ENCODE measurements around the gene EPPIN. TPM values are rescaled to one million over a fixed set of nuclear protein-coding genes. Genes with fewer than 3 reads are reported as not detected.

Gene EPPIN
- total RNA-seq, 1 donor, result not detected

DNA sequence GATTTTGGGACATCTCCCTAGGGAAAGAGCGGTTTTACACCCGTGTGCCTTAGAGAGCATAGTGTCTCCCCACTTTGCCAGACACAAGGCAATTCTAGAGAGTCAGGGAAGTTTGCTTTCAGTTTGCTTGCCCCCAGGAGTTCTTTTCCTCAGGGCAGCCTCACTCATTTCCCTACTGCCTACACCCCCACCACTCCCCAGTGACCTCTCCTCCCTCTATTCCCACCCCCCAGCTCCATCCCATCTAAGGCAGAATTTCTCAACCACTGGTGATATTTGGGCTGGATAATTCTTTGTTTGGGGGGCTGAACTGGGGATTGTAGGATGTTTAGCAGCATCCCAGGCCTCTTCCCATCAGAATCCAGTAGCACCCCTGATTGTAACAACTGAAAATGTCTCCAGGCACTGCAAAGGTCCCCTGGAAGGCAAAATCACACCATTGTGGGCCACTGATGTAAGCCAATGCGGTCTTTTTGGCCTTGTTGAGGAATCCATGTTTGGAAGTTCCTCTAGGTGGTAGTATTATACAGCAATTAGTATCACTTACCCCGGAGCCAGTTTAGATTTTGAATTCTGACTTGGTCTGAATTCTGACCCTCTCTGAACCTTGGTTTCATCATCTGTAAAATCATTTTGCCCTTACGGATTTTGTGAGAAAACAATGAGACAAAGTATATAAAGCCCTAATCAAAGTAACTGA is 1.3 kb downstream of the EPPIN start:
- TF ChIP-seq, protein P1, sequence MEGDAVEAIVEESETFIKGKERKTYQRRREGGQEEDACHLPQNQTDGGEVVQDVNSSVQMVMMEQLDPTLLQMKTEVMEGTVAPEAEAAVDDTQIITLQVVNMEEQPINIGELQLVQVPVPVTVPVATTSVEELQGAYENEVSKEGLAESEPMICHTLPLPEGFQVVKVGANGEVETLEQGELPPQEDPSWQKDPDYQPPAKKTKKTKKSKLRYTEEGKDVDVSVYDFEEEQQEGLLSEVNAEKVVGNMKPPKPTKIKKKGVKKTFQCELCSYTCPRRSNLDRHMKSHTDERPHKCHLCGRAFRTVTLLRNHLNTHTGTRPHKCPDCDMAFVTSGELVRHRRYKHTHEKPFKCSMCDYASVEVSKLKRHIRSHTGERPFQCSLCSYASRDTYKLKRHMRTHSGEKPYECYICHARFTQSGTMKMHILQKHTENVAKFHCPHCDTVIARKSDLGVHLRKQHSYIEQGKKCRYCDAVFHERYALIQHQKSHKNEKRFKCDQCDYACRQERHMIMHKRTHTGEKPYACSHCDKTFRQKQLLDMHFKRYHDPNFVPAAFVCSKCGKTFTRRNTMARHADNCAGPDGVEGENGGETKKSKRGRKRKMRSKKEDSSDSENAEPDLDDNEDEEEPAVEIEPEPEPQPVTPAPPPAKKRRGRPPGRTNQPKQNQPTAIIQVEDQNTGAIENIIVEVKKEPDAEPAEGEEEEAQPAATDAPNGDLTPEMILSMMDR (IDR thresholded peaks at IDR 0.05; ENCODE audit: extremely low read depth, low read depth, low read length), result peak; percentile 56
- H3K27me3 ChIP-seq (ENCODE audit: insufficient read depth, low read length), result peaks cover 19% of the 10 kb centered on the region
- H3K9me3 ChIP-seq (ENCODE audit: low read depth, low read length), result no peaks in the 10 kb centered on the region
- H3K27ac ChIP-seq (ENCODE audit: low read depth, low read length), result no peak overlapping the region
- DNase-seq (ENCODE audit: insufficient read length, low spot score, missing footprints), result peak; percentile 10
- H4K20me1 ChIP-seq (ENCODE audit: insufficient read depth, low read length), result no peaks in the 10 kb centered on the region
- no peaks in the 10 kb centered on the region for H3K36me3 ChIP-seq (ENCODE audit: insufficient read depth, low read length)
- H3K4me1 ChIP-seq (ENCODE audit: insufficient read depth, low read length), result no peaks in the 10 kb centered on the region
- no peaks in the 10 kb centered on the region for H3K79me2 ChIP-seq (ENCODE audit: insufficient read depth, low read length)
- no peak overlapping the region for H3K4me3 ChIP-seq (ENCODE audit: insufficient read depth, low read length)
- H3K4me2 ChIP-seq (ENCODE audit: insufficient read depth, low read length), result no peak overlapping the region
- H2AFZ ChIP-seq (ENCODE audit: low read length), result no peak overlapping the region

DNA sequence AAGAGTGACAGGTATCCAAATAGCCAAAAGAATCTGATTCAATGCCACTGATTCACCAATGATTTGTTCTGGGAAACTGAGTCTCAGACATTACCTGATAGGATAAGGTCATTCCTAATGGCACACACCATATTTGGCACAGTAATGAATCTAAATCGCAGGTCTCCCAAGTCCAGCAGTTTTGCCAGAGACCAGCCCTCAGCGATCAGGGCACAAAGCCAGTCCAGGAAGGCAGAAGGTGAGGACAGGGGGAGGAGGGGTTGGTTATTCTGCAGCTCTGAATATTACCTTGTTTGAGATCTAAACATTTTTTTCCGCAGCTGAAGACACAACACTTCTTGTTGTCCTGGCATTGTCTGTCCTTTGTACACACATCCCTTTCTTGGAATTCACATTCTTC is 1.9 kb downstream of the EPPIN start:
- H3K4me3 ChIP-seq (ENCODE audit: insufficient read depth, low read length), result no peak overlapping the region
- H3K79me2 ChIP-seq (ENCODE audit: insufficient read depth, low read length), result no peaks in the 10 kb centered on the region
- H3K4me2 ChIP-seq (ENCODE audit: insufficient read depth, low read length), result no peak overlapping the region
- H3K27ac ChIP-seq (ENCODE audit: low read depth, low read length), result no peak overlapping the region
- H3K36me3 ChIP-seq (ENCODE audit: insufficient read depth, low read length), result no peaks in the 10 kb centered on the region
- no peaks in the 10 kb centered on the region for H3K9me3 ChIP-seq (ENCODE audit: low read depth, low read length)
- no peaks in the 10 kb centered on the region for H4K20me1 ChIP-seq (ENCODE audit: insufficient read depth, low read length)
- no peak overlapping the region for H2AFZ ChIP-seq (ENCODE audit: low read length)
- TF ChIP-seq, protein P1 (IDR thresholded peaks at IDR 0.05; ENCODE audit: extremely low read depth, low read depth, low read length), result no peak
- peaks cover 19% of the 10 kb centered on the region for H3K27me3 ChIP-seq (ENCODE audit: insufficient read depth, low read length)
- DNase-seq (ENCODE audit: insufficient read length, low spot score, missing footprints), result no peak
- H3K4me1 ChIP-seq (ENCODE audit: insufficient read depth, low read length), result no peaks in the 10 kb centered on the region

DNA sequence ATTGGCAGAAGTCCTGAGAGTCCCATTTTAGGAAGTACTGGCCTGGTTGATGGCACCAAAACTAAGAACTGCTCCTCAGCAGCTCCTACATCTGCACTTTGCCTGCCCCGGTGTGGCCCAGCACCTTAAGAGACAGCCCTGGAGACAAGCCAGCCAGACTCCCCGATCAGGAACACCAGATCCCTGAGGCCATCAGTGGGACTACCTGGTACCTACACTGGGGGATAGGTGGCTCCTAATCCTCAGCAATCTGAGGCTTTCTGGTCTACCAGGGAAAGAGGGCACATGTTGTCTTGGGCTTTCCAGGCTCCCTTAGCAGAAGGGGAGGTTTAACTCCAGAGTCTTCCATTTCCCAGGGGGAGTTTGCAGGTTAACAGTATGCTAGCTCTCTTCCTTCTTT is 7.8 kb downstream of the EPPIN start, which contains the start of gene WFDC6:
Gene WFDC6, minus strand, starts transcription at position 101 of the 400 bp plus-strand sequence. Its CDS starts 75 bp downstream, at position 26.
- H3K79me2 ChIP-seq (ENCODE audit: insufficient read depth, low read length), result no peaks in the 10 kb centered on the region
- TF ChIP-seq, protein P1 (IDR thresholded peaks at IDR 0.05; ENCODE audit: extremely low read depth, low read depth, low read length), result no peak
- no peak within 1 kb of the TSS for H3K4me3 ChIP-seq (ENCODE audit: insufficient read depth, low read length)
- H3K36me3 ChIP-seq (ENCODE audit: insufficient read depth, low read length), result no peaks in the 10 kb centered on the region
- no peak within 1 kb of the TSS for H3K27ac ChIP-seq (ENCODE audit: low read depth, low read length)
- DNase-seq (ENCODE audit: insufficient read length, low spot score, missing footprints), result no peak
- H3K27me3 ChIP-seq (ENCODE audit: insufficient read depth, low read length), result peaks cover 32% of the 10 kb centered on the region
- no peaks in the 10 kb centered on the region for H3K4me1 ChIP-seq (ENCODE audit: insufficient read depth, low read length)
- H3K4me2 ChIP-seq (ENCODE audit: insufficient read depth, low read length), result no peak within 1 kb of the TSS
- H2AFZ ChIP-seq (ENCODE audit: low read length), result no peak within 1 kb of the TSS
- no peaks in the 10 kb centered on the region for H3K9me3 ChIP-seq (ENCODE audit: low read depth, low read length)
- no peaks in the 10 kb centered on the region for H4K20me1 ChIP-seq (ENCODE audit: insufficient read depth, low read length)

DNA sequence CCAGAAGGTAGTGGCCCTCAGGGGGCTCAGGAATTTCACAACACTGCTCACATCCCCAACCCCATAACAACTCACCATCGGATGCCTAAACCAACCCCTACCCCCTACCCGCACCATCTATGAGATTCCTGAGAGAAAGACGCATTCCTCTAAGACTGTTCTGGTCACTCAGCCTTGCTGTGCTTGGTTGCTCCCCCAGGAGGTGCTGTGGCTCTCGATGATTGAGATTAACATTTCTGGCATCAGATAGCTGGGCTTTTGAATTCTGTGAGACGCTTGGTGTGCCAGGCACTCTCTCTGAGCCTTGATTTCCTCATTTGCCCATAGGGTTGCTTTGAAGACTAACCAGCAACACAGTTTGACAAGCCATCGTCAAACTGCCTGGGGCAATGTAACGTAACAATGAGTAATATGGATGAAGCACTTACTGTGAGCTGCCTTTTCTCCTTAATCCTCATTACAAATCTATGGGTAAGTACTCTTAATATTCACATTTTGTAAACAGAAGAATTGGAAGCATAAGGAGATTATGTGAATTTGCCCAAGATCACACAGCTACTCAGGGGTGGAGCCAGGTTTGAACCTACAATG is 8.9 kb downstream of the EPPIN start:
- no peak overlapping the region for H2AFZ ChIP-seq (ENCODE audit: low read length)
- H3K4me1 ChIP-seq (ENCODE audit: insufficient read depth, low read length), result no peaks in the 10 kb centered on the region
- H3K36me3 ChIP-seq (ENCODE audit: insufficient read depth, low read length), result no peaks in the 10 kb centered on the region
- no peak overlapping the region for H3K4me3 ChIP-seq (ENCODE audit: insufficient read depth, low read length)
- TF ChIP-seq, protein P1 (IDR thresholded peaks at IDR 0.05; ENCODE audit: extremely low read depth, low read depth, low read length), result no peak
- peaks cover 27% of the 10 kb centered on the region for H3K27me3 ChIP-seq (ENCODE audit: insufficient read depth, low read length)
- no peak overlapping the region for H3K27ac ChIP-seq (ENCODE audit: low read depth, low read length)
- no peaks in the 10 kb centered on the region for H3K79me2 ChIP-seq (ENCODE audit: insufficient read depth, low read length)
- no peak overlapping the region for H3K4me2 ChIP-seq (ENCODE audit: insufficient read depth, low read length)
- no peaks in the 10 kb centered on the region for H3K9me3 ChIP-seq (ENCODE audit: low read depth, low read length)
- DNase-seq (ENCODE audit: insufficient read length, low spot score, missing footprints), result no peak
- H4K20me1 ChIP-seq (ENCODE audit: insufficient read depth, low read length), result no peaks in the 10 kb centered on the region
